SW480 (cell line): Measurements from ENCODE around the gene ABCC1.
"Not testable (repeated sequence)": the region's sequence is repeated elsewhere in the genome, so short reads cannot be mapped to it uniquely, and the experiment has no call there.

Experiments
- DNase-seq: peaks from one replicate; pipeline ENCODE4 v3.0.0-alpha.2; 2016; ENCODE audit warnings: low spot score

ABCC1 gene

DNA sequence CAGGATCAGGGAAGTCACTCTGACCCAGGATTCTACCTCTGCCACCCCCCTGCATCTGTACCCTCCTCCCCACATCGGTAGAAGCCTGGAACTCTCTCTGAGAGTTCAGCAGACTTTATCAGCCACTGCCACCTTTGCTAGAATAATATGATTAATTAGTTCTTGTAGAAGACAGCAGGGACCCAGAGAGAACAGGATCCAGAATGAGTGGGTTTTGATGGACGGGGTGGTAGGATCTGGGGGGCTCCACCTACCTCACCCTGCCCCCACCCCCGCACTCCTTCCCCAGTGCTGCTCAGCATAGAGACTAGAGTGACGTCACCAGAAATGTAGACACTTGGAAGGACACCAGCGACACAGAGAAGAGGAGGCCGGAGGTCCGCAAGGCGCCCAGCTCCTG lies 240.4 kb downstream of the ABCC1 start:
- no peak for DNase-seq

DNA sequence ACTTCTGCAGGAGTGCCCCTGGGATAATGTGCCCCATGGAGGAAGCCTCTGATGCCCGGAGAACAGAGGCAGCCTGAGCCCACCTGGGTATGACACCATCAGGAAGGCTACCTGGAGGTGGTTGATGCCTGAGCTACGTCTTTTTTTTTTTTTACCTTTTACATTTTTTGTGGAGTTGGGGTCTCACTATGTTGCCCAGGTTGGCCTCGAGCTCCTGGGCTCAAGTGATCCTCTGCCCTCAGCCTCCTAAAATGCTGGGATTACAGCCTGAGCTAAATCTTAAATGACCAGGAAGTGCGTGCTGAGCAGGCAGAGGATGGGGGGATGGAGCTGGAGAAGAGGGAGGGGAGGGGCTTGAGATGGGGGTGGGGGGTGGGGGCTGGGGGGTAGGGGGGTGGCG lies 241.1 kb downstream of the ABCC1 start:
- no peak for DNase-seq

DNA sequence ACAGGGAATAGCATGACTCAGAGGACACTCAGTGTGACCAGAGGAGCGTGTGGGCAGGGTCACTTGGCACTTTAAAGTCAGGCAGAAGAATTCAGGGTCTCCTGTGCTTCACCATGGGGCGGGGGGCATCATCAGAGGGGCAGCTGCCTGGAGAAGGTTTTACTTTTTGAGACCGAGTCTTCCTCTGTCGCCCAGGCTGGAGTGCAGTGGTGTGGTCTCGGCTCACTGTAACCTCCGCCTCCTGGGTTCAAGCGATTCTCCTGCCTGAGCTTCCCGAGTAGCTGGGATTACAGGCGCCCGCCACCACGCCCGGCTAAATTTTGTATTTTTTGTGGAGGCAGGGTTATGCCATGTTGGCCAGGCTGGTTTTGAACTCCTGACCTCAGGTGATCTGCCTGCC lies 241.6 kb downstream of the ABCC1 start:
- DNase-seq, result not testable (repeated sequence)

DNA sequence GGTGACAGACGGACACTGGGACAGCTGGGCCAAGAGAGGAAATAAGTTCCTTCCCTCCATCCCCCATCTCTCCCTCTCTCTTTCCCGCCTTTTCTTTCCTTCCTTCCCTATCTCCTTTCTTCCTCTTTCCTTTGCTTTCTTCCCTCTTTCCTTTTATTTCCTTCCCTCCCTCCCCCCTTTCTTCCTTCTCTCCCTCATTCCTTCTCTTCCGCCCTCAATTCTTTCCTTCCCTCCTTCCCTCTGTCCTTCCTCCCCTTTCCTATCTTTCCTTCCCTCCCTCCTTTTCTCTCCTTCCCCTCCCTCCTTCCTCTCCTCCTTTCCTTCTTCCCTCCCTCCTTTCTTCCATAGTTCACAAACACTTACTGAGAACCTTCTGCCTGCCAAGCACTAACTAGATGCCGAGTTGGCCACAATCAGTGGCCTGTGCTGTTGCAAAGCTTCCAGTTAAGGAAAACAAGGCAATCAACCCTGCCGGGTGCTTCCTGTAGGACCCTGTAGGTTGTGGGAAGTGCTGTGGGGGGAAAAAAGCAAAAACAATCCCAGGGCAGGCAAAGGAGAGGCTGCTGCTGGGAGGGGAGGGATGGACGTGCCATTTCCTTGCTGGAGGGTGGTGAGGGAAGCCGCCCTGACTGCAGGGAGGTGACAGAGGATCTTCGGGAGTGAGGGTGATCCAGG lies 242.2 kb downstream of the ABCC1 start:
- no peak for DNase-seq
